Mesenchymal stem cell (in vitro differentiated cells and primary cell): ENCODE measurements around the gene MB21D2.

Experiments used
- DNase-seq: peaks from one replicate; pipeline ENCODE4 v3.0.0-alpha.2; 2013
- H2AFZ ChIP-seq: one replicate; pipeline ENCODE4 v1.6.1; 2013; ENCODE audit warnings: low read depth, mild to moderate bottlenecking, control low read depth, inconsistent platforms, low read length, moderate library complexity
- H2AK5ac ChIP-seq: 2 replicates; pipeline ENCODE4 v1.6.1; 2013; ENCODE audit warnings: low read length, moderate library complexity, mild to moderate bottlenecking, inconsistent platforms; ENCODE audit not compliant: severe bottlenecking
- H2BK120ac ChIP-seq: one replicate; pipeline ENCODE4 v1.6.1; 2013; ENCODE audit warnings: low read depth, mild to moderate bottlenecking, inconsistent platforms, low read length, moderate library complexity
- H2BK12ac ChIP-seq, 2 experiments: one replicate each; pipeline ENCODE4 v1.6.1; 2013; ENCODE audit warnings: inconsistent platforms in 2 of 2, low read length in 2 of 2, mild to moderate bottlenecking in 2 of 2, moderate library complexity in 2 of 2, control low read depth in 1 of 2
- H2BK15ac ChIP-seq: one replicate; pipeline ENCODE4 v1.6.1; 2013; ENCODE audit warnings: mild to moderate bottlenecking, low read depth, inconsistent platforms; ENCODE audit not compliant: poor library complexity, severe bottlenecking
- H2BK5ac ChIP-seq: 2 replicates; pipeline ENCODE4 v1.6.1; 2013; ENCODE audit warnings: low read depth, mild to moderate bottlenecking, low read length, control low read depth, inconsistent platforms; ENCODE audit not compliant: poor library complexity, severe bottlenecking
- H3K14ac ChIP-seq, 2 experiments: one replicate each; pipeline ENCODE4 v1.6.1; 2013; ENCODE audit warnings: inconsistent platforms in 2 of 2, low read length in 2 of 2, control low read depth in 1 of 2, mild to moderate bottlenecking in 1 of 2, moderate library complexity in 1 of 2
- H3K18ac ChIP-seq, 2 experiments: one replicate each; pipeline ENCODE4 v1.6.1; 2013; ENCODE audit warnings: inconsistent platforms in 2 of 2, low read length in 2 of 2, control low read depth in 1 of 2, low read depth in 1 of 2, mild to moderate bottlenecking in 1 of 2
- H3K23ac ChIP-seq, 2 experiments: one replicate each; pipeline ENCODE4 v1.6.1; 2013; ENCODE audit warnings: inconsistent platforms in 2 of 2, low read length in 2 of 2, mild to moderate bottlenecking in 2 of 2, moderate library complexity in 2 of 2, control low read depth in 1 of 2
- H3K27ac ChIP-seq: 2 replicates; pipeline ENCODE4 v1.5.1; 2013; ENCODE audit warnings: mild to moderate bottlenecking, moderate library complexity, low read length, control low read depth, inconsistent platforms; ENCODE audit not compliant: poor library complexity, severe bottlenecking
- H3K27me3 ChIP-seq, 2 experiments: 2 replicates each; pipeline versions ENCODE4 v1.6.1 to v1.7.0; 2013; ENCODE audit warnings: low read length in 2 of 2, mild to moderate bottlenecking in 2 of 2, moderate library complexity in 2 of 2, control low read depth in 1 of 2, inconsistent platforms in 1 of 2; ENCODE audit not compliant: control insufficient read depth in 1 of 2, insufficient read depth in 1 of 2
- H3K36me3 ChIP-seq, 2 experiments: 2 replicates each; pipeline versions ENCODE4 v1.6.1 to v1.7.0; 2013; ENCODE audit warnings: low read length in 2 of 2, control low read depth in 1 of 2, inconsistent platforms in 1 of 2, low read depth in 1 of 2, mild to moderate bottlenecking in 1 of 2; ENCODE audit not compliant: insufficient read depth in 2 of 2, control insufficient read depth in 1 of 2
- H3K4ac ChIP-seq, 2 experiments: one replicate each; pipeline ENCODE4 v1.6.1; 2013; ENCODE audit warnings: inconsistent platforms in 2 of 2, low read length in 2 of 2, mild to moderate bottlenecking in 2 of 2, moderate library complexity in 2 of 2, control low read depth in 1 of 2, low read depth in 1 of 2
- H3K4me1 ChIP-seq: 2 replicates; pipeline ENCODE4 v1.6.1; 2013; ENCODE audit warnings: low read depth, low read length, control low read depth; ENCODE audit not compliant: control insufficient read depth, insufficient read depth
- H3K4me2 ChIP-seq: 2 replicates; pipeline ENCODE4 v1.6.1; 2013; ENCODE audit warnings: low read length, mild to moderate bottlenecking, inconsistent platforms; ENCODE audit not compliant: poor library complexity, severe bottlenecking
- H3K4me3 ChIP-seq, 2 experiments: 2 replicates each; pipeline versions ENCODE4 v1.5.1 to v1.7.0; 2013; ENCODE audit warnings: low read length in 2 of 2, mild to moderate bottlenecking in 2 of 2, control low read depth in 1 of 2, low read depth in 1 of 2; ENCODE audit not compliant: insufficient read depth in 1 of 2
- H3K79me1 ChIP-seq: replicated peaks from 2 replicates; pipeline ENCODE4 v1.6.1; 2013; ENCODE audit warnings: mild to moderate bottlenecking, control low read depth, low read length, inconsistent platforms; ENCODE audit not compliant: poor library complexity, severe bottlenecking
- H3K9ac ChIP-seq: 2 replicates; pipeline ENCODE4 v1.7.0; 2013; ENCODE audit warnings: mild to moderate bottlenecking, low read length, moderate library complexity
- H3K9me3 ChIP-seq: 2 replicates; pipeline ENCODE4 v1.7.0; 2013; ENCODE audit warnings: mild to moderate bottlenecking, low read length; ENCODE audit not compliant: control insufficient read depth
- H4K8ac ChIP-seq: one replicate; pipeline ENCODE4 v1.6.1; 2013; ENCODE audit warnings: inconsistent platforms, mild to moderate bottlenecking, low read length, moderate library complexity
- H4K91ac ChIP-seq: one replicate; pipeline ENCODE4 v1.6.1; 2013; ENCODE audit warnings: mild to moderate bottlenecking, low read length, inconsistent platforms
- WGBS: methylation state at CpG from one replicate; pipeline ENCODE4 v1.1.7; 2013; ENCODE audit warnings: mixed read lengths; 5-methylcytosine and 5-hydroxymethylcytosine counted together

Gene MB21D2

DNA sequence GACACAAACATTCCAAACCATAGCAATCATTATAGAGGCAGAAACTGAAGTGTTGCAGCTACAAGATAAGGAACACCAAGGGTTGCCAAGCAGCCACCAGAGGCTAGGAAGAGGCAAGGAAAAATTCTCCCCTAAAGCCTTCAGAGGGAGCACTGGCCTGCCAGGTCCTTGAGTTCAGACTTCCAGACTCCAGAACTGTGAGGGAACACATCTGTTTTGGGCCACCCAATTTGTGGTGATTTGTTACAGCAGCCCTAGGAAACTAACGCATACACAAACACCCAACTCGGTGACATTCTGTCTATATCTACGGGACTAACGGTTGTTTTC is 54.6 kb downstream of the MB21D2 start:
- Histone ChIP-seq H3K23ac (no peak overlapping the region), H3K4me3 (no peak overlapping the region), H3K27ac (no peak overlapping the region), H3K9ac (no peak overlapping the region), H2BK5ac (no peak overlapping the region), H3K4ac (no peak overlapping the region), H4K8ac (no peak overlapping the region), H3K4me1 (peaks cover 3% of the 10 kb centered on the region), H2BK15ac (no peak overlapping the region), H4K91ac (no peak overlapping the region), H3K27me3 (no peaks in the 10 kb centered on the region), H3K18ac (no peak overlapping the region), H2AK5ac (no peak overlapping the region), H2BK120ac (no peak overlapping the region), H3K9me3 (no peaks in the 10 kb centered on the region), H3K4me2 (no peak overlapping the region), H2AFZ (no peak overlapping the region), H3K79me1 (peaks cover 45% of the 10 kb centered on the region), H3K36me3 (no peaks in the 10 kb centered on the region), H3K14ac (no peak overlapping the region), H2BK12ac (no peak overlapping the region)
- 100% methylated on average over 4 of the region's 4 CpGs for WGBS
- DNase-seq, result peak; percentile 33

DNA sequence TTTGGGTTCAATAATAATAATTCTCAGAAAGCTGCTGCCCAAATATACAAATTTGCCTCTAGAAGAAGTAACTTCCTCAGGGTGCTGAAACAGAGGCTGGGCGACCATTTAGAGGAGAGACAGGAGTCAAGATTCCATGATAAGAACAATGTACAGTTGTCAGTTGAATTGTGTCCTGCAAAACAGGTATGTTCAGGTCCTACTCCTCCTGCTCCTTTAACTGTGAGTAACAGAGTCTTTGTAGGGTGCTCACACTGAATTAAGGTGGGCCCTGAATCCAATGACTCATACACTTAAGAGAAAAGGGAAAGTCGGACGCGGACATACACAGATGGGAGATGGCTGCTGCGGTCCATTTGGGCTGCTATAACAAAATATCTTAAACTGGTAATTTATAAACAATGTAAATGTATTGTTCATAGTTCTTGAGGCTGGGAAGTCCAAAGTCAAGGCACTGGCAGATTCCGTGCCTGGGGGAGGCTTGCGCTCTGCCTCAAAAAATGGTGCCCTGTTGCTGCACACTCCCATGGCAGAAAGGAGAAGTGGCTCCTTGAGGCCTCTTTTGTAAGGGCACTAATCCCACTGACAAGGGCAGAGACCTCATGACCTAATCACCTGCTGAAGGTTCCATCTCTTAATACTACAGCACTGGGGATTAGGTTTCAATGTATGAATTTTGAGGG is 55.1 kb downstream of the MB21D2 start:
- no peaks in the 10 kb centered on the region for H3K9me3 ChIP-seq
- H4K8ac ChIP-seq, result no peak overlapping the region
- no peak overlapping the region for H2BK5ac ChIP-seq
- H2AK5ac ChIP-seq, result no peak overlapping the region
- no peak for DNase-seq
- H3K27me3 ChIP-seq, result no peaks in the 10 kb centered on the region
- peaks cover 3% of the 10 kb centered on the region for H3K4me1 ChIP-seq
- no peak overlapping the region for H3K9ac ChIP-seq
- no peak overlapping the region for H3K23ac ChIP-seq
- no peak overlapping the region for H3K18ac ChIP-seq
- H3K79me1 ChIP-seq, result peaks cover 44% of the 10 kb centered on the region
- no peak overlapping the region for H2AFZ ChIP-seq
- H3K36me3 ChIP-seq, result no peaks in the 10 kb centered on the region
- H3K4me3 ChIP-seq, result no peak overlapping the region
- no peak overlapping the region for H3K14ac ChIP-seq
- no peak overlapping the region for H2BK120ac ChIP-seq
- no peak overlapping the region for H3K27ac ChIP-seq
- no peak overlapping the region for H3K4ac ChIP-seq
- no peak overlapping the region for H3K4me2 ChIP-seq
- H2BK15ac ChIP-seq, result no peak overlapping the region
- no peak overlapping the region for H2BK12ac ChIP-seq
- no peak overlapping the region for H4K91ac ChIP-seq
- WGBS, result 100% methylated on average over 3 of the region's 7 CpGs

DNA sequence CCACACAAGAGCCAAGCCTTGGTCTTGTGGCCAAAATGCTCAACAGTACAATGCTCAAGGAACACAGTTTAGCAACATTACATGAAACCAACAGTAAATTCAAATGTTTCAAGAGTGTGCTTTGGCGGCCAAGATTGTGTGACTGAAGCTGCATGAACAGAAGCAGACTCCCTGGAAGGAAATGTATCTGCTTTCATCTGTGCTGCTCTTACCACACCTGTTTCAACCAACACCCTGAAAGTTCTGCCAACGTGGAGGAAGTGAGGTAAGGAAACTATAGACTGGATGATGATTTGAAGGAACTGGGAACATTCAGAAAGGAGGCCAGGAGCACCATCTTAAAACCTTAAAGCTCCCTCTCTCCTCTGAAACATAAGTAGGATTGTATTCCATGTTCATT is 55.7 kb downstream of the MB21D2 start:
- Histone ChIP-seq H3K4me3 (no peak overlapping the region), H3K27ac (no peak overlapping the region), H2AFZ (no peak overlapping the region), H2BK15ac (no peak overlapping the region), H3K18ac (no peak overlapping the region), H3K23ac (no peak overlapping the region), H3K79me1 (peaks cover 42% of the 10 kb centered on the region), H3K9ac (no peak overlapping the region), H2BK5ac (no peak overlapping the region), H2AK5ac (no peak overlapping the region), H3K4me1 (peaks cover under 1% of the 10 kb centered on the region), H3K27me3 (no peaks in the 10 kb centered on the region), H3K4me2 (no peak overlapping the region), H4K8ac (no peak overlapping the region), H2BK120ac (no peak overlapping the region), H4K91ac (no peak overlapping the region), H3K36me3 (no peaks in the 10 kb centered on the region), H3K14ac (no peak overlapping the region), H3K4ac (no peak overlapping the region), H3K9me3 (no peaks in the 10 kb centered on the region), H2BK12ac (no peak overlapping the region)
- DNase-seq, result no peak
- 100% methylated on average over 1 of the region's 2 CpGs for WGBS

DNA sequence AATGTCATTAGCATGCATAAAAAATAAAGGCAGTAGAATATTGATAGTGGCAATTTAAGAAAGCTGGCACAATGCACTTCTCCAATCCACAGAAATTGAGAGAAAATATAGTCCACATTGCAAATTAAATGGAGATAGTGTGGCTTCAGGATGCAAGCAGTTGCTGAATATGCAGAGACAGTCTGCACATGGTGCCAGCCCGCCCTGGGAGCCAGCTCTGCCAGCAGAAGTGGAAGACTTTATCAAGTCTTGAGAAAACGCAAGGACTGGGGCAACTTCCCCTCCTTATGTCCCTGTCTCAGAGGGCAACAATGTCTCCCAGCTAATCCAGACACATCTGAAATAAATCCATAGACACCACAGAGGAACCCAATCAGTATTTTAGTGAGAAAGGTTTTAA is 57.2 kb downstream of the MB21D2 start:
- WGBS, result 90% methylated on average over 2 of the region's 2 CpGs
- Histone ChIP-seq H2BK5ac (no peak overlapping the region), H3K27ac (no peak overlapping the region), H2BK120ac (no peak overlapping the region), H3K4me1 (no peaks in the 10 kb centered on the region), H3K79me1 (peaks cover 47% of the 10 kb centered on the region), H3K18ac (peak overlapping the region in 1 of 2 experiments; percentile 46), H2AFZ (no peak overlapping the region), H3K9me3 (no peaks in the 10 kb centered on the region), H3K4ac (peak overlapping the region in 1 of 2 experiments; percentile 60), H3K4me2 (no peak overlapping the region), H3K23ac (no peak overlapping the region), H2AK5ac (no peak overlapping the region), H2BK12ac (no peak overlapping the region), H3K14ac (no peak overlapping the region), H4K91ac (no peak overlapping the region), H3K36me3 (no peaks in the 10 kb centered on the region), H3K27me3 (no peaks in the 10 kb centered on the region), H3K9ac (no peak overlapping the region), H3K4me3 (no peak overlapping the region), H4K8ac (no peak overlapping the region), H2BK15ac (no peak overlapping the region)
- no peak for DNase-seq
